Prostate gland (tissue), 2 donors: ENCODE measurements around the gene B3GALT4.

Source experiments
- CTCF ChIP-seq, 4 experiments: fragments of 200-600 bp in 2 of 4; fragments of 450-650 bp in 2 of 4; sonication (generic) in 2 of 4; IDR thresholded peaks; 1 replicate in 3 of 4; 2 replicates in 1 of 4; pipeline ENCODE4 v1.5.1; 2016 to 2019; ENCODE audit warnings: antibody characterized with exemption in 4 of 4, mild to moderate bottlenecking in 2 of 4, moderate library complexity in 2 of 4
- POLR2AphosphoS5 ChIP-seq: sonication (generic); formaldehyde crosslinking; IDR thresholded peaks from one replicate; pipeline ENCODE4 v1.6.1; 2017; ENCODE audit warnings: antibody characterized with exemption

- TF ChIP-seq POLR2AphosphoS5 = peak; percentile 92
- TF ChIP-seq CTCF (IDR thresholded peaks at IDR 0.05) = peak; percentile 40 to 78 (median 76)
Measured at GRCh38 chr6:33299237-33299944, 22.5 kb downstream of the B3GALT4 start.
